GM18517 (cell line): ENCODE data around the gene PLXNA3.
A peak's percentile ranks its signal among the peaks of the same experiment; 100 is the strongest.

Experiments used
- ATAC-seq: cut with Tn5 transposase; IDR thresholded peaks from one replicate; pipeline ENCODE4 v1.9.1; 2021; ENCODE audit warnings: mild to moderate bottlenecking, moderate library complexity; ENCODE audit not compliant: unreplicated experiment

PLXNA3 gene

DNA sequence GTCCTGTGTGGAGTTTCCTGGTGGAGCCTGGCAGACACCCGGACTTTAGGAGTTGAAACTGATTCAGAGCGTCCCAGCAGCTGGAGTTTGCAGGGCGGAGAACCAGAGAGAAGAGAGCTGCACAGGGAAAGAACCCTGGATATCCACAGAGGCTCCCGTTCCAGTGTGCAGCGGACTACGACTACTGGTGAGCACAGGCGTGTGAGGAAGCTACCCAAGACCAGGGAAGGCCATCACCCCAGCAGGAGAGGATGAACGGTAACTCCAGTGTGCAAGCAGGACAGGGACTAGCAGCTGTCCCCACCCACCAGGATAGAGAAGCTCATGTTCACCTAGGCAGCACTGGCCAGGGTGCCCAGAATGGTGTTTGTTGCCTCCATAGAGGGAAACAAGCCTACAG lies 18.7 kb downstream of the PLXNA3 start:
- ATAC-seq: no peak

- ATAC-seq: no peak
These were observed 19.9 kb downstream of the PLXNA3 start for GRCh38 chrX:154477891-154478477.

- peak; percentile 77 for ATAC-seq
These were observed 20.9 kb downstream of the PLXNA3 start, which contains the start of gene LAGE3 for GRCh38 chrX:154478728-154479622. Gene LAGE3 (minus strand): TSS chrX:154479281. CDS start chrX:154478915, 366 bp downstream.

DNA sequence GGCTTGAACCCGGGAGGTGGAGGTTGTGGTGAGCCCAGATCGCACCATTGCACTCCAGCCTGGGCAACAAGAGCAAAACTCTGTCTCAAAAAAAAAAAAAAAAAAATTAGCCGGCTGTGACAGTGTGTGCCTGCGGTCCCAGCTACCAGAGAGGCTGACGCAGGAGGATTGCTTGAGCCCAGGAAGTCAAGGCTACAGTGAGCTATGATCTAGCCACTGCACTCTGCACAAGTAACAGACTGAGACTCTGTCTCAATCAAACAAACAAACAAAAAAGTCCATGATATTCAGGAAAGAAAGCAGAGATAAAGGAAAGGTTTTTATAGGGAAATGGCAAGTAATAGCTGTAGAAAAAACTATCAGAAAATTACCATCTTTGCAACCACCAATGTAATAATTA lies 23.1 kb downstream of the PLXNA3 start:
- no peak for ATAC-seq

DNA sequence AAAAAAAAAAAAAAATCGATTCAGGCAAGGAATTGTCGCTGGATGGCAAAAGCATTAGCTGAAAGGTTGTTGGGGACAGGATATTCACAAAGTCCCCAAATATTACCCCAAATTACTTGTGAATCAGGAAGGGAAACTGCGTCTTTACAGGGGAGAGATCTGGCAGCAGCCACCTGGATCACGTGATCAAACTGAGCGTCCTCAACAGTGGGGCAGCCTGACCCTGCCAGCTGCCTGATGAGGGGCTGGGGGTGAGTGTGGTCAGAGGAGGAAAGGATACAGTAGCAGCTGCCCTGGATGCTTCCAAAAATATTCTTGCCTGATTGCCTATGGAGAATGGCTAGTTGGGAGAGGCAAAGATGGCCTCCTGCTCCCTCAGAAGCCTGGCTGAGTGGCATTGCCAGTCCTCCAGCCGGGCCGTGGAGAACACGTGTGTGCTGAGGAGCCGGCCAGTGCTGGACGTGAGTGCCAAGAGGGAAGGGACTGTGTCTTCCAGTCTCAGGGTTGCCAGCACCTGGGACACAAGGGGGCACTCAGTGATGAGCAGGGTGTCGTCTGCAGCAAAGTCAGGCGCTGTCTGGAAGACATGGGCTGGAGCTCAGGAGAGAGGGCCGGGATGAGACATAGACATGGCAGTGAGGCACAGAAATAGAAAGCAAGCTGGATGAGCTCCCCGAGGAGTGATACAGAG lies 24.0 kb downstream of the PLXNA3 start:
- ATAC-seq: no peak

DNA sequence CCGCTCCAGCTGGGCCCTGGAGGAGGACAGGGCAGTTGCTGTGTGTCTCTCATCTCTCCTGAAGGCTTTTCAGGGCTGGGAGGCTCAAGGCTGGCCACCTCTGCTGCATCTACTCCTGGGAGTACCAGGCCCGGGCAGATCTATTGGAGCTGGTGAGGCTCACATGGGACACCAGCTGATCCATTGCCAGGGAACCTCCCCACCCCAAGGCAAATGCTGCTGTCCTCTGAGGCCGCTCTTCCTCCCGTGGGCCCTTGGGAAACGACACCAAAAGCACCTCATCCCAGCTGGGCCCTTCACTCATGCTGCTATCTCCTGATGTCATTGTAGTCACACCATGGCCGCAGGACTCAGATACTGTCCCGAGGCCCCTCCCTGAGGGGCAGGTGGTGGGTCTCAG lies 24.7 kb downstream of the PLXNA3 start:
- ATAC-seq: no peak

GRCh38 chrX:154483325-154483724 lies 25.2 kb downstream of the PLXNA3 start:
- no peak for ATAC-seq

DNA sequence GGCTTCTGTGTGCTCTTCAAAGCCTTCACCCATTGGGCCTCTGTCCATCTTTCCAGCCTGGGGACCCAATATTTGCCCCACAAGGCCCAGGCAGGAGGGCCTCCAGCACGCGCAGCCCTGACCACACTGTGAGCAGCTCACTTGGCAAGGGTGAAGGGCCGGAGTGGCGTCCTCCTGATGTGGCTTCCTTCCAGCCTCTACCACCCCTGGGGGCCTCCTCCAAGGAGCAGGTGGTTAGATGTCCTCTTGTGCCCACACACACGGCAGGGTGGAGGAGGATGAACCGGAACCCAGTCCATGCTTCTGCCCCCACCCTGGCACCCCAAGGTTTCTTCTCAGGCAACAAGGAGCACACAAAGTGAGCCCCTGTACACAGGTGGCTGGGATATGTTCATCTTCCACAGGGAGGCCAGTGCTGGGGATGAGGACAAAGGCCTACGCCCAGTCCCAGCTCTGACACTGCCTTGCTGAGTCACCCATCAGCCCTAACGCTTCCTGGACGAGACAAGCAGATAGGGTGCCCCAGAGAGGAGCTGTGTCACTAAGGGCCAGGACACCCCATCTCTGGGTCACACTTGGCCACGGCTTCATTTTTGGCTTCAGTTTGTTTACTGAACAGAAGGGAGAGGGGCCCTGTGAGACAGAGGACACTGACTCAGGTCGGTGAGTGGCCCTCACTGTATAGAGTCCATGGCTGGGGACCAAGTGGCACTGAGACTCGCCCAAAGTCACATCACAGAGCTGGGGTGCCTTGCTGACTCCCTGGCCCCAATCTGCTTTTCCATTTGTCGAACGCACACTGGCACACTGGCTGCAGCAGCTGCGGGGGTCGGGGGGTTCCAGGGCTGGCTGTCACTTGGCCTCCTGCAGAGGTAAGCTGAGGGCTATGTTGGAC lies 26.4 kb downstream of the PLXNA3 start:
- no peak for ATAC-seq

- no peak for ATAC-seq
These were observed 27.3 kb downstream of the PLXNA3 start for GRCh38 chrX:154485150-154486051.

- ATAC-seq: no peak
These were observed 27.9 kb downstream of the PLXNA3 start for GRCh38 chrX:154486052-154486395.

GRCh38 chrX:154486396-154487207 lies 28.5 kb downstream of the PLXNA3 start, which contains the start of gene UBL4A:
Gene UBL4A (minus strand): TSS chrX:154486615. CDS start chrX:154486584, 31 bp downstream.
- ATAC-seq: no peak

DNA sequence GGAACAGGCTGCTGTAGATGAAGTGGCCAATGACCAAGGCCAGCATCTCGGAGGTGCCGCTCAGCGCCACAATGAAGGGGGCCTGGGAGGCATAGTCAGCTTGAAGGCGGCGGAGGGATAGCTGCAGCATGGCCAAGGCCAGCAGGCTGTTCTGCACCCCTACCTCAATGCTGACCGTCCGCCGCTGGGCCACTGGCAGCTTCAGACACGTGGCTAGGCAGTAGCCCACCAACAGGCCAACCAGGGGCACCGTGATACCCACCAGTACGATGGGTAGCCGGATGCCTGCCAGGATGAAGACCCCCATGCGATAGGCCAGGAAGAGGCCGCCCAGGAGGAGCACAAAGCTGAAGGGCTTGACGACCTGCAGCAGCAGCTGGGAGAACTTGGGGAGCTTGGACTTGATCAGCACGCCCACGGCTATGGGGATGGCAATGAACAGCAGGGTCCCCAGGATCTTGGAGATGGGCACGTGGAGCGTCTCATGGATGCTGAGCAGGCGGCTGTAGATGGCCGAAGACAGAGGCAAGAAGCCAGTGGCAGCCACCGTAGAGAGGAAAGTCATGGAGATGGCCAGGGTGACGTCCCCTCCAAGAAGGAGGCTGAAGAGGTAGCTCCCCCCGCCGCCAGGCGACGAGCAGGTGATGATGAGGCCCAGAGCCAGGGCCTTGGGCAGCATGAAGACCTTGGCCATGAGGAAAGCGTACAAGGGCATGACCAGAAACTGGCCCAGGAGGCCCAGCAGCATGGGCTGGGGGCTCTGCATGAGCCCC lies 29.6 kb downstream of the PLXNA3 start:
- no peak for ATAC-seq

DNA sequence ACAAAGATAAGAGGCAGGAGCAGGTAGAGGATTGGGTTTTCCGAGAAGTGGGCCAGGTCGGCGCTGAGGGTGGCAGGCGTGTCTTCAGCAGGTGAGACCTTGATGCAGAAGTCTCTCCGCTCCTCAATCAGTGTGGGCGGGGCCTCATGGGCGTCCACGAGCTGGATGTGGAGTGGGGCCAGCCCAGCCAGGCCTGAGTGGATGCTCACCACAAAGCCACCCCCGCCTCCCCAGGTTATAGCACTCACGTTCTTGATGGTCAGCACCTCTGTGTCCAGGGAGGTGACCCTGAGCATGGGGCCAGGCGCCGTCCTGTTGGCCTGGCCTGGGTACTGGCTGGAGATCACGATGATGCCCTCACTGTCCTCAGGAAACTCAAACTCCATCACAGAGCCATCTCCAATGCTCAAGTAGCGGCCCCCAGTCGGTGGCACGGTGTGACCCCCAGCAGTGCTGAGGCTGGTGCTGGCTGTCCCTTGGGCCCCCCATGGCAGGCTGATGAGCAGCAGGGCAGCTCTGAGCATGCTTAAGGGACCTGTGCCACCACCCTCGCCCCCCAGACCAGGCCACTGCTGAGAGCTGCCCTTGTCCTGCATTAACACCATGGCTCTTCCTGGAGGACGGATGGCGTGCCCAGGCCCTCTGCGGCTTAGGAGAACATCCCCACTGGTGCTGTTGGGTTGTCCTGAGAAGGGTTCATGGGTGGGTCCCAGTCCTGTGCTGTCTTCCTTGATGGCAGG lies 30.4 kb downstream of the PLXNA3 start:
- no peak for ATAC-seq

GRCh38 chrX:154489182-154489581 lies 31.1 kb downstream of the PLXNA3 start:
- no peak for ATAC-seq

DNA sequence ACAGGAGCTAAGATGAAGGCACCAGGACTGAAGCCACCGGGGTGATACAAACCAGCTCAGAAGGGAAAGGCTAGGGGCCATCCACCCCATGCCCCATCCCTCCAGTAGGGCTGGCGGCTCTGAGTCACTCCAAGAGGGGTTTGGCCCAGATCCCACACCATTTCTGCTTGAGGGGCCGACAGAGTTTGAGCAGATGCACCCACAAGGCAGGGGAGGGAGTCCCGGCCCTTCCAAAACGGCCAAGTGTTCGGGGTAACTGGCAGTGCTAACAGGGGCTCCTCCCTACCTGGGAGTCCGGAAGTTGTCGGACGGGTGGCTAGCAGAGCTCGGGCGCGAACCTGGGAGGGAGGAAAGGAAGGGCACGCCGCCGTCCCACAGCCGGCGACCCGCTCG lies 31.9 kb downstream of the PLXNA3 start:
- ATAC-seq: peak; percentile 11

- ATAC-seq: peak; percentile 79
These were observed 32.5 kb downstream of the PLXNA3 start, which contains the start of gene SLC10A3 for GRCh38 chrX:154490414-154491083. Gene SLC10A3 (minus strand): TSS chrX:154490629. CDS start chrX:154488940, 1,689 bp downstream.

DNA sequence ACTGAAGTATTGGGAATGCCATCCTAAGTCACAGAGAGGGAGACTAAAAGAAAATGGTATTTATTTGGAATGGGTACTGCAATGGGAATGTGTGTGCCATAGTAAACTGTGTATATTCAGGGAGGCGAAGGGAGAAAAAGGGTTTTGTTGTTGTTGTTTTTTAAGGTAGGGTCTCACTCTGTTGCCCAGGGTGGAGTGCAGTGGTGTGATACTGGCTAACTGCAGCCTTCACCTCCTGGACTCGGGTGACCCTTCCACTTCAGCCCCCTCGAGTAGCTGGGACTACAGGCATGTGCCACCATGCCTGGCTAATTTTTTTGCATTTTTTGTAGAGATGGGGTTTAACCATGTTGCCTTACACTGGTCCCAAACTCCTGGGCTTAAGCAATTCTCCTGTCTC lies 36.6 kb downstream of the PLXNA3 start:
- ATAC-seq: no peak
